Central memory CD4-positive, alpha-beta T cell (primary cell): ENCODE data around the gene GEN1.

ENCODE experiments used
- DNase-seq: peaks from one replicate; pipeline ENCODE4 v3.0.0; 2022
- total RNA-seq, 3 experiments: gene quantifications; one replicate each; lab custom pipeline; 2026; lab: John Stamatoyannopoulos, UW

The GEN1 gene, protein sequence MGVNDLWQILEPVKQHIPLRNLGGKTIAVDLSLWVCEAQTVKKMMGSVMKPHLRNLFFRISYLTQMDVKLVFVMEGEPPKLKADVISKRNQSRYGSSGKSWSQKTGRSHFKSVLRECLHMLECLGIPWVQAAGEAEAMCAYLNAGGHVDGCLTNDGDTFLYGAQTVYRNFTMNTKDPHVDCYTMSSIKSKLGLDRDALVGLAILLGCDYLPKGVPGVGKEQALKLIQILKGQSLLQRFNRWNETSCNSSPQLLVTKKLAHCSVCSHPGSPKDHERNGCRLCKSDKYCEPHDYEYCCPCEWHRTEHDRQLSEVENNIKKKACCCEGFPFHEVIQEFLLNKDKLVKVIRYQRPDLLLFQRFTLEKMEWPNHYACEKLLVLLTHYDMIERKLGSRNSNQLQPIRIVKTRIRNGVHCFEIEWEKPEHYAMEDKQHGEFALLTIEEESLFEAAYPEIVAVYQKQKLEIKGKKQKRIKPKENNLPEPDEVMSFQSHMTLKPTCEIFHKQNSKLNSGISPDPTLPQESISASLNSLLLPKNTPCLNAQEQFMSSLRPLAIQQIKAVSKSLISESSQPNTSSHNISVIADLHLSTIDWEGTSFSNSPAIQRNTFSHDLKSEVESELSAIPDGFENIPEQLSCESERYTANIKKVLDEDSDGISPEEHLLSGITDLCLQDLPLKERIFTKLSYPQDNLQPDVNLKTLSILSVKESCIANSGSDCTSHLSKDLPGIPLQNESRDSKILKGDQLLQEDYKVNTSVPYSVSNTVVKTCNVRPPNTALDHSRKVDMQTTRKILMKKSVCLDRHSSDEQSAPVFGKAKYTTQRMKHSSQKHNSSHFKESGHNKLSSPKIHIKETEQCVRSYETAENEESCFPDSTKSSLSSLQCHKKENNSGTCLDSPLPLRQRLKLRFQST
- total RNA-seq, result 11.7 to 26.1 (median 17.2) reads per million in 3 experiments

DNA sequence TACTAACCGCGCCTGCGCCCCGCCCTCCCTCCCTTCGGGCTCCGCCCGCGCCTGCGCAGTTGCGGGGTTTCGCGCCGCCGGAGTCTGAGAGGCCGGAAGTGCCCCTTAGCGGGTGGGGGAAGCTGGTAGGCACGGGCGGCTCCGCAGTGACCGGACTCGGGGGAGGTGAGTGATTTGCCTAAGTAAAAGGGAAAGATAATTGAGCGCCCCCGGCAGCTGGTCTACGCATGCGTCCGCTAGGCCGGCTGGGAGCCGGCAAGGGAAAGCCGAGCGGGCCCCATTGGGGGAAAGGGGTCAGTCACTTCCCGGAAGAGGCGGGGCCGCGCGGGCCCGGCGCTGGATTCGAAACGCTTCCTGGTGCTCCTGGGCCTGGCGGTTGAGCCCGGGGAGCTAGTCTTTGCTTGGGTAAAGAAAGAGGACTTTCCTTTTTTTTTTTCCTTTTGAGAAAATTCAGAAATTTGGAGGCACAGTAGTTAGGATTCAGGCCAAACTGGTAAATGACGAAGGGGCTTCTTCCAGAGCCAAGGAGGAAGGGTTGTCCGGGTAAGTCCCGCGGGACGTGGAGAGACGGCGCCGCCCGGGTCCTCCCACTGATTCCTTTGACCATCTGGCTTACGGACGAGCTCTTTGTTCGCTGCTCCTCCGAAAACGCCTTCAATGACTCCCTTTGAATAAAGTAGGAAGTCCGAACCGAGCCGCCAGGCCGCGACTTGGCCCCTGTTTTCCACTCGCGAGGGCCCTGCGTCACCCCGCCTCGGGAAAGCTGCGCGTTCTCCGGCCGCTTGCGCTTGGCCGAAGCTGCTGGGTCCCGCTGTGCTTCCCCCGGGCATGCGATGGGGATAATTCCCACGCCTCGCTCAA is at the start of gene GEN1, which contains the start of gene SMC6:
Gene GEN1, plus strand, starts transcription at position 336 of the 861 bp plus-strand sequence. CDS start 5,806 bp downstream, outside the sequence.
Gene SMC6, minus strand, starts transcription at position 8 of the 861 bp plus-strand sequence. CDS start 7,864 bp downstream, outside the sequence.
- peak; percentile 91 for DNase-seq

DNA sequence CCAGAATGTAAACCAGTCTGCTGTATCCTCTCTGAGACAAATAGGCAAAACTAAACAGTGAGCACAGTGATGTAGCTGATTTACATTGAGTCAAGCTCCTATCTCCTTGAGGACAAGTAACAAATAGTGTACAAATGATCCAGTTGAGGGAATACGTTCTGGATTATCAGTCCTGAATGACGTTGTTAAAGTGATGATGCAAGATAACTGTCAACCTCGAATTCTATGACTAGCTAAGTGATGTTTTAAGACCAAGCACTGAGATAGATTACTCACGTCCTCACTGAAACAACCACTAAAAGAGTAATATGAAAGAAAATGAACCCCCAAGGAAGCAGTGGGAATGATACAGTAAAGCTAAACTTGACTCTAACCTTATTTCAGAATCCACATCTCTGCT is 47.1 kb upstream of the GEN1 start:
- DNase-seq, result no peak

DNA sequence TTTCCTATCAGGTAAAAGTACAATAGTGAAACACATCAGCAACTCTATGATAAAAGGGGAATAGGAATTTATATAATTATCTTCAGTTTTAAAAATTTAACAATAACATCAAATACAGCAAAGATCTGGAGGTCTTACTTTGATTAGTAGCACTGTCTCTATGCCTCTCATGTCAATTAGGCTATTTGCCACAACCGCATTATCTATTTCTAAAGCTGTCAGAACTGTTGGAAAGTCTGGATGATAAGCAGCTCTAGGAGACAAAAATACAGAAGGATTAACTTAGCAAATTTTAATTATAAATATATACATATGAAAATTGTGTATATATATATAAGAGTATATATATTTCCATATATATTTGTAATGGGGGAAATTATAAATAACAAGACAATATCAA is 45.4 kb upstream of the GEN1 start:
- no peak for DNase-seq

DNA sequence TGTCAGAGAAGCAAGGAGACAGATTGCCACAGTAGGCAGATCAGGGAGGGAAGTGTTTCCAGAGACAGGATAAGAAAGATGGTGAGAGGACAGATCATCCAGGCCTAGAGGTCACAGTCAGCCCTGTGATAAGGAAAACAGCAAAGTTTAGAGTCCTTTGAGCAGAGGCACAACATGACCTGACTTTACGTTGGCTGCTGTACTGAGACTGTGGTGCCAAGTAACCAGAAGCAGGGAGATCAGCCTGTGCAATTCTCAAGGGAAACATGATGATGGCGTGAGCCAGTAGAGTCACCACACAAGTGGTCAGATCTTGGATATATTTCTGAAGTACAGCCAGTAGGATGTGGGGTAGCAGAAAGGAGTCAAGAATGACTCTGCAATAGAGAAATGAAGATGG is 44.0 kb upstream of the GEN1 start:
- DNase-seq, result no peak

DNA sequence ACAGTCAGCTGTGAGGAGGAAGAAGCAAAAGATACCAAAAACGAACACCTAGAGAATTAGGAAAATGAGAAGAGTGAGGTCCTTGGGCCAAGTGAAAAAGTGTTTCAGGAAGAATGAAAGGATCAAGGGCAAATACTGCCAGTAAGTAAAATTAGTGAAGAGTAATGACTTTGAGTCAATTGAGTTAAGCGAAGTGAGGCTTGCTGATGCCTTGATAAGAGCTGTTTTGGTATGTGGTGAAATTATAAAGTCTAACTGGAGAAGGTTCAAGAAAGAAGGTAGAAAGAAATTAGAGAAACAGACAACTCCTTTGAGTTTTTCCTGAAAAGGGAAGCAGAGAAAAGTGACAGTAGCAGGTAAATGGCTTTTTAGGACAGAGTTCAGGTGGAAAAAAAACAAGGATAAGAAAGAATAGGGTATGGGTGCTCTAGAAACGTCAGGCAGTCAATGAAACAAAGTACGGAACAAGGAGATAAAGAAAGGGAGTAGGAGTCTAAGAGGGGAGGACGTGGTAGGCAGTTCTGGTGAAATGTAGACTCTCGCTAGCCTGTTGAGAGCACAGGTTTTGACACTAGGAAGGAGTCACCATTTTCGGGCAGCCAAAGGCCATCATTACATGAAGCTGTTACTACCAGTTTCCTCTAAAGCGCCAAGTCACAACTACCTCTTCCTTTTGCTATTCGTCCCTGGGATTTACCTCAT is 43.2 kb upstream of the GEN1 start:
- no peak for DNase-seq

DNA sequence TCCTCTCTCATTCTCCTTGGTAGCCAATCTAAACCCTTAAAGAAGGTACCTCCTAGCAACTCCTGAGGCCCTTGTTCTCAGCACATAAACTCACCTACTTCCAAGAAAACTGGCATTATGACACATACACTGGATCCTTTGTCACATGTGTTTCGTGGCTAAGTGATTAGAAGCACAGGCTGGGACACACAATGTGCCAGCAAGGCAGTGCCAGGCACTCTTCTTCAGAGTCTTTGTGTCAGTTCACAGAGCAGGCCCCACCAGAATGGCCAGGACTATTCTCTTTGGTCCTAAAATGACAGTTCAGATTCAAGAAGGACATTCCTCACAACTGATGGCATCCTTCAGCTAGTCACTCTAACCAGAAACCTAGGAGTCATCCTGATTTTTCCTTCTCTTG is 40.6 kb upstream of the GEN1 start:
- no peak for DNase-seq

DNA sequence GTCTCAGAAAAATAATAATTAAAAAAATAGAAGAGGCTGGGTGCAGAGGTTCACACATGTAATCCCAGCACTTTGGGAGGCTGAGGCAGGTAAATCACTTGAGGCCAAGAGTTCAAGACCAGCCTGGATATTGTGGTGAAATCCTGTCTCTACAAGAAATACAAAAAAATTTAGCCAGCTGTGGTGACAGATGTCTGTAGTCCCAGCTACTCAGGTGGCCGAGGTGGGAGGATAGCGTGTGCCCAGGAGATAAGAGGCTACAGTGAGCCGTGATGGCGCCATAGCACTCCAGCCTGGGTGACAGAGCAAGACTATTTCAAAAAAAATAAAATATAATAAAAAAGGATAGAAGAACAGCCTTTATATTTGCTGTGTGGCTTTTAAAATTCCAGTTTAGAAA is 36.3 kb upstream of the GEN1 start:
- no peak for DNase-seq

DNA sequence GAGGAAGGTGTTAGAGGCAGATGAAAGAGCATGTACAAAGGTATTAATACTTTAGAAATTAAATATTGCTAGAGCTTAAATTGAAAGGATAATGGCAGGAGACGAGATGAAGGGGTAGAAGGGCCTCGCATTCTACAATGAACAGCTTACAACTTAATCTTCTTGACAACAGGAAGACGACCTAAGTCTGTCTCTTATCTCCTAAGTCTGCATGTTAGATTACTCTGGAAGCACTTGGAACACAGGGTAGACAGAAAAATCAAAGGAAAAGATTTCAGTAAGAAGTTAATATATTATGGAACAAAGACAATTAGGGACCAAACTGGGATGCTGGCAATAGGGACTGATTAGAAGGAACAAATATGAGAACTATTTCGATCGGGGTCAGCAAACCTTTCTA is 35.2 kb upstream of the GEN1 start:
- no peak for DNase-seq

DNA sequence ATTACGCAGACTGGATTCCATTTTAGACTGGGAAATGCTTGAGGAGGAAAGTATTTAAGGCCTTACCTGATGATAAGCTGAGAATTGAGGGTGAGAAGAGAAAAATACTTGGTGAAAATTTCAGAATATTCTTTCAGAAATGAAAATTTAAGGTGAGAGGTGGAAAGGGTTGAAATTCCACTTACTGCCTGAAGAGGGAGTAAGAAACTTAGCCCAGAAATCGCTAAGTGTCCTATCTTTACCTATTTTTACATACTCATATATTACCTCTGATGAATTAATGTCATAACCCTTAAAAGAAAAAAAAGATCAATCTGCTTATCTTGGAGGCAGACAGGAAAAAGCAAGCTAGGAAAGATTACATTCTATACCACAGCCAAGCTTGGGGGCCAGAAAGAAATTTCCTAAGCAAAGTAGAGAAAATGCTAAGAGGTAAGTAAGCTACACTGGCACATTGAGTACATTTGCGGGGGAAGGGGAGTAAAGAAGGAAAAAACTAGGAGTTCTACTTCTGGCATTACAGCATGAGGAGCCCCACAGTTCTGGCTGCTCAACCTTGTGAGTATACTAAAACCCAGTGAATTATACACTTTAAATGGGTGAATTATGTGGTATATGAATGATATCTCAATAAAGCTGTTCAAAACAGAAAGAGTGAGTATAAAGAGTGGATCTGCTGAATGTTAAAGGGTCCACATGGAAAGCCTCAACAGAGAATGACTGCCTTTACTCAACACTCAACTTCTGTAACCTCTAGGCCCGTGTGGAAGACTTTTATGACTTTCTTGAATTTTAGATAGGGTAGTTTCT is 34.2 kb upstream of the GEN1 start:
- no peak for DNase-seq

DNA sequence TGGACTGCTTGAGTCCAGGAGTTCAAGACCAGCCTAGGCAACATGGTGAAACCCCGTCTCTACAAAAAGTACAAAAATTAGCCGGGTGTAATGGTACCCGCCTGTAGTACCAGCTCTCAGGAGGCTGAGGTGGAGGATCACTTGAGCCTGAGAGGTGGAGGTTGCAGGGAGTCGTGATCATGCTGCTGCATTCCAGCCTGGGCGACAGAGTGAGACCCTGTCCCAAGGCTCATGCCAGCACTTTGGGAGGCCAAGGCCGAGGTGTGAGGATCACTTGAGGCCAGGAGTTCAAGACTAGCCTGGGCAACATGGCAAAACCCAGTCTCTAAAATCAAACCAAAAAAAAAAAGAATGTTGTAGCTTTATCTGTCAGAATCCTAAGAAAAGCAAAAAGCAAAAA is 25.7 kb upstream of the GEN1 start:
- DNase-seq, result no peak

DNA sequence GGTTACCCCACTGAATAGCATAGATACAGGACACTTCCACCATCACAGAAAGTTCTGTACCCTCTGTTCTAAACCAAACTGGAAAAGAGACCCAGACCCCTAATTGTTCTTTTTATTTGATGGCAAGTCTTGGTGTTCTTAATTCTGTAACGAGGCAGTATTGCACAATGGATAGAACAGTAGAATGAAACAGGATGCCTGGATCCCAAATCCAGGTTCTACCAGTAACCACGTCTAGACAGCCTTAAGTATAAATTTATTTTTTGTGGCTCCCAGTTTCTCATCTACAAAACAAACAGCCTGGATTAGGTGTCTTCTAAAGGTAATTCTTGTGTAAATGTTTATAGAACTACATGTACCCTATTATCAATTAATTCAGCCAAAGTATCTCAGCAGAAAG is 24.1 kb upstream of the GEN1 start:
- DNase-seq, result no peak

DNA sequence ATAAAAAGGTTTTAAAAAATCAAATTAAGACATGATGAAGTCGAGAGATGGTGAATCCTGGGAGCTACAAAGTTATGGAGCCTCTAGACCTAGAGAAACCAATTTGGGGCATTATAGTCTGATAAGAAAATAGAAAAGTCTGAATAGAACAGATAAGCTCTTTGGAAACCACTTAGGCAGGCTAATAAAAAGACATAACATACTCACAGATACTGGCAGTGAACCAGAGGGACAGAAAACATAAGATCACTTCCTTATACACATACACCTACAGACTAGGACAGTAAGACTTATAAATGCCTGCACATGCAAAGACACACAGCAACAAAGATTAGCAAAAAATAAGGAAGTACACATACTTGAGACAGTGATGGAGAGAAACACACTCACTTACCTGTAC is 20.3 kb upstream of the GEN1 start:
- DNase-seq, result no peak

DNA sequence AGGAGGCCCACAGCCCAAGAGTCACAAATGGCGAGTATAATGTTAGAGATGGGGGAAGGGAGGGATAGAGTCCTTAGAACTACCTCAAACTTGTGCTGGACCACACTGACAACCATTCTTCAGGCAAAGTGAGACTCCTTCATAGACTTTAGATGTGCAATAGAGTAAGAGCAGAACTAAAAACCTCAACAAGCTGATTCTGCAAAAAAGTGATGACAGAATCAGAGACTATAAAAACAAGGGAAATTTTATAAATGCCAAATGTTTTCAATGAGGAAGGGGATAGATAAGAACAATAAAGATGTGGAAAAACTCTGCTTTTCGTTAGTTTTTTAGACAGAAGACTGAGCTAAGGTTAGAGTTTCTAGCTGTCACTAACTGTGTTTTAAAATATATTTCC is 18.1 kb upstream of the GEN1 start:
- DNase-seq, result no peak

DNA sequence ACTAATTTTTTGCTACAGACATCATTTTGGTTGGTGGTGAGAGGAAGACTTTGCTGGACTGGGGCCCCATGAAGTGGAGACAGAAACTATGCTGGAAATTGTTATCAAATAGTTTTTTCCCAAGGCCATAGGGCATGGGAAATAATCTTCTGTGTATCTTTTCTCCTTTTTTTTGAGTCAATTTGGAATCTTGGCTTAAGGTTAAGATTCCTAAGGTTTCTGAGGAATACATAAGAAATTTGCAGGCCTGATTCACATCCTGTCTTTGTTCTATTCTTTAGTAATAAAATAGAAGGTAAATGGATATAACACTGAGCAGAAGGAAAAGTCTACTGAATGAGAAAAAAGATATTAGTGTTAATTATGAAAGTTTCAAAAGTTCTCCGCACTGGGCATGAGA is 16.9 kb upstream of the GEN1 start:
- DNase-seq, result no peak

DNA sequence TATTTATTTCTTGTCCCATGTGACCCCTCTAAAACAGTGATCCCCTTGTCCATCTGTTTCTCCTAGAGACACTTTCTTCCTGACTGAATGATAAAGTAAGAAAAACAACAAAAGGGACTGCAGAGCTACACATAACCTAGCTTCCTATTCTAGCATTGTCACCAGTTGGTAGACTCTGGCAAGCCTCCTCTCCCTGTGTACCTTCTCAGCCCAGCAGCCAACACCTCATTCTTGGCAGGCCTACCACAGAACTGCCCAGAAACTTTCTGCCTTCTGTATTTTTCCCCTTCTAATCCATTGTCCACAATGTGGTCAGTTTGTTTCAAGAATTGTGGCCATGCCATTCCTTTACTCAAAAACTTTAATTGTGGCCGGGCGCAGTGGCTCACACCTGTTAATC is 13.7 kb upstream of the GEN1 start:
- no peak for DNase-seq

DNA sequence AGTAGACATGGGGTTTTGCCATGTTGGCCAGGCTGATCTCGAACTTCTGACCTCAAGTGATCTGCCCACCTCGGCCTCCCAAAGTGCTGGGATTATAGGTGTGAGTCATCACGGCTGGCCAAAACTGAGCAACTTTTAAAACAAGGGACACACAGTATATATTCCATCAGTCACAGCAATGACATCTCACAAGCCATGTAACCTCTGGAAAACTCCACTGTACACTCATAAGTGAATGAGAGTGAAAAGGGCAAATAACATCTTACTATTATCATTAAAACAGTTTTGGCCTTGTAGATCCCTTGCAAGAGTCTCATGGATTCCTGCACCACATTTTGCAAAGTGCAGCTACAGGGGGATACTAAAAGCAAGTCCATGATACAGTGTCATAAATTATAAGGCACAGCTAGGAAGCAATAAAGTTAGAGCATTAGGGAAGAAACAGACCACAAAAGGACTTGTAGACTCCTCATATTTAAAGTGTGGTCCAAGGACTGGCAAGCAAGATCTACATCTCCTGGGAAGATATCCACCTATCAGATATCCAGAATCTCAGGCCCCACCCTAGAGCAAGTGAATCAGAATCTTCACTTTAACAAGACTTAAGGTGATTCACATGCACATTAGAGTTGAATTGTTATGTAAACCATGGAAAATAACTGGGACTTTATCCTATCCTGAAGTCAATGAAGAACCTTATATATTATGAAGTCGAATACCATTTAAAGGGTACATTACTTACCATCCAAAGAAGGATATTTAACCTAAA is 6.1 kb upstream of the GEN1 start:
- DNase-seq, result no peak

DNA sequence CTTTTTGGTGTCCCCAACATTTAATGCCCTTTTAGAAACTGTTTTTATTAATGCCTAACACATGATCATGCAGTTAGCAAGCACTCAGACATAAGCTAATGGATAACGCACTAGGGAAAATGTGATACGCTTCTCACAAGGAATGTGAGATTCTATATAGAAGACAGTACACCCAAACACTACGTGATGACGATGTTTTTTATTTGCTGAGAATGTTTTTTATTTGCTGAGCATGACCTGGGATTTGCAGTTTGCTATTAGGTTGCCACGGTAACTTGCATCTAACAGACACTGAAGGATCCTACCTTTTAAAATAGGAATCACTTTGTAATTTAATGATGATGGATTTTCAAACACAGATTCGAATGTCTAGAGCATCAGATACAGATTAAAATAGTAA is 5.2 kb upstream of the GEN1 start:
- no peak for DNase-seq

DNA sequence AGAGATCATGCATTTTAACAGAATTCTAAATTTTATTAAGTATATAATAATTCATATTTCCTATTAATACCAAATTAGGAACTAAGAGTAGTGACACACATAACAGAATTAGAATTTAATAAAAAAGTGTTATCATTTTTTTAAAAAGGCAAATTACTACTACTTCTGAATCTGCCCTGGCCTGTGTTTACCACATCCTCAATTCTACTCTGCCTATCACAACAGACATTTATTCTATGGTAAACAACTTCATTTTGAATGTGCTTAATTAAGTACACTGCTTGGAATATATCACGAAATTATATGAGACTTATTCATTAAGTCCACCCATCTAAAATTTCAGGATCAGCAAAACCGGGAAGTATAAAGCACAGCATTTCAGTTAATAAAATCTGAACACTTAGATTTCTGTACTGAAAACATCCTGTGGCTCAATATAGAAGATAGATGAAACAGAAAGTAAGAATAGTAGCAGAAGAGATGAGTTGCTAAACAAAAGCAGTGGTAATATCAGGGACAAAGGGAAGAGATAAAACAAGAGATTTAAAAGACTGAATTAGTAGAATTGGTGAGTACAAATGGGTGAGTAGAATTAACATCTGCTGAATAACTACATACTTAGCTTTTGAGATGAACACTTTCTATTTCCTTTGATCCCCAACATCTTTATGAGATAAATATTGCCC is 4.0 kb upstream of the GEN1 start:
- no peak for DNase-seq

DNA sequence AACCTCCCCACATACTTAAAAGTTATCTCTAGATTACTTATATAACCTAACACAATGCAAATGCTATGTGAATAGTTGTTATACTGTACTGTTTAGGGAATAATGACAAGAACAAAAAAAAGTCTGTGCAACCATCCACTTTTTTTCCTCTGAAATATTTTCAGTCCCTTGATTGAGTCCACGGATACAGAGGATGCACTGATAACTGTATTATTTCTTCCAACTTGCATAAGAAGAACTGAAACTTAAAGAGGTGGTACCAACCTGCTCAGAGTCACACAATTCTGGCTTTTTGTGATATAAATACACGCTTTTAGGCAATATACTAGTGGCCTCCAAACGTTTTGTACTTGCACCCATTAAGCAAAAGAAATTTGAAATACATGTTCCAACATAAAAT is 1.7 kb upstream of the GEN1 start:
- no peak for DNase-seq
